ENCODE data around the gene SERINC5.

The SERINC5 gene

GRCh38 chr5:80283360-80283759, 27.5 kb upstream of the SERINC5 start:
- Histone ChIP-seq H3K9me3 (ENCODE audit: insufficient read depth, low read depth, low read length) (no peaks in the 10 kb centered on the region), H3F3A (ENCODE audit: low read depth) (no peaks in the 10 kb centered on the region), H3K4me2 (ENCODE audit: low read depth, low read length, poor library complexity, severe bottlenecking) (no peak overlapping the region), H3K27me3 (ENCODE audit: insufficient read depth, low read length, poor library complexity, severe bottlenecking) (no peaks in the 10 kb centered on the region), H3K36me3 (ENCODE audit: insufficient read depth, low read length) (no peaks in the 10 kb centered on the region), H4K20me1 (ENCODE audit: insufficient read depth, low read length, poor library complexity, severe bottlenecking) (no peaks in the 10 kb centered on the region), H3K79me2 (ENCODE audit: insufficient read depth, low read length) (no peaks in the 10 kb centered on the region), H3K4me1 (ENCODE audit: insufficient read depth, low read length, poor library complexity, severe bottlenecking) (no peaks in the 10 kb centered on the region), H3K9ac (ENCODE audit: low read depth, low read length, poor library complexity, severe bottlenecking) (no peak overlapping the region), H3K4me3 (ENCODE audit: low read length, poor library complexity, severe bottlenecking) (no peak overlapping the region), H2AFZ (ENCODE audit: low read length) (no peak overlapping the region), H3K9me2 (replicated peaks; ENCODE audit: low read depth, low read length) (no peaks in the 10 kb centered on the region)
- TF ChIP-seq CTCF (conservative IDR thresholded peaks at IDR 0.05; ENCODE audit: low read length), result no peak
- TF ChIP-seq EZH2phosphoT487 (IDR thresholded peaks at IDR 0.05; ENCODE audit: borderline replicate concordance), result no peak

GRCh38 chr5:80282054-80282453, 26.2 kb upstream of the SERINC5 start:
- H3K4me1 ChIP-seq (ENCODE audit: insufficient read depth, low read length, poor library complexity, severe bottlenecking), result no peaks in the 10 kb centered on the region
- H2AFZ ChIP-seq (ENCODE audit: low read length), result no peak overlapping the region

GRCh38 chr5:80277191-80277590, 21.3 kb upstream of the SERINC5 start:
- H3K9me2 ChIP-seq (replicated peaks; ENCODE audit: low read depth, low read length), result no peaks in the 10 kb centered on the region
- H4K20me1 ChIP-seq (ENCODE audit: insufficient read depth, low read length, poor library complexity, severe bottlenecking), result no peaks in the 10 kb centered on the region
- no peak overlapping the region for H3K4me2 ChIP-seq (ENCODE audit: low read depth, low read length, poor library complexity, severe bottlenecking)
- TF ChIP-seq CTCF (conservative IDR thresholded peaks at IDR 0.05; ENCODE audit: low read length), result no peak
- no peak for TF ChIP-seq EZH2phosphoT487 (IDR thresholded peaks at IDR 0.05; ENCODE audit: borderline replicate concordance)
- no peaks in the 10 kb centered on the region for H3K27me3 ChIP-seq (ENCODE audit: insufficient read depth, low read length, poor library complexity, severe bottlenecking)
- H2AFZ ChIP-seq (ENCODE audit: low read length), result no peak overlapping the region
- no peaks in the 10 kb centered on the region for H3F3A ChIP-seq (ENCODE audit: low read depth)
- no peaks in the 10 kb centered on the region for H3K9me3 ChIP-seq (ENCODE audit: insufficient read depth, low read depth, low read length)
- H3K36me3 ChIP-seq (ENCODE audit: insufficient read depth, low read length), result no peaks in the 10 kb centered on the region
- no peaks in the 10 kb centered on the region for H3K4me1 ChIP-seq (ENCODE audit: insufficient read depth, low read length, poor library complexity, severe bottlenecking)
- no peak overlapping the region for H3K4me3 ChIP-seq (ENCODE audit: low read length, poor library complexity, severe bottlenecking)
- H3K9ac ChIP-seq (ENCODE audit: low read depth, low read length, poor library complexity, severe bottlenecking), result no peak overlapping the region
- no peaks in the 10 kb centered on the region for H3K79me2 ChIP-seq (ENCODE audit: insufficient read depth, low read length)

More at GRCh38 chr5:80282054-80282453, 26.2 kb upstream of the SERINC5 start:
- TF ChIP-seq EZH2phosphoT487 (IDR thresholded peaks at IDR 0.05; ENCODE audit: borderline replicate concordance), result no peak
- no peak for TF ChIP-seq CTCF (conservative IDR thresholded peaks at IDR 0.05; ENCODE audit: low read length)
- Histone ChIP-seq H3K36me3 (ENCODE audit: insufficient read depth, low read length) (no peaks in the 10 kb centered on the region), H3K9me2 (replicated peaks; ENCODE audit: low read depth, low read length) (no peaks in the 10 kb centered on the region), H3K79me2 (ENCODE audit: insufficient read depth, low read length) (no peaks in the 10 kb centered on the region), H3K4me3 (ENCODE audit: low read length, poor library complexity, severe bottlenecking) (no peak overlapping the region), H3K9ac (ENCODE audit: low read depth, low read length, poor library complexity, severe bottlenecking) (no peak overlapping the region), H3K27me3 (ENCODE audit: insufficient read depth, low read length, poor library complexity, severe bottlenecking) (no peaks in the 10 kb centered on the region), H3F3A (ENCODE audit: low read depth) (no peaks in the 10 kb centered on the region), H4K20me1 (ENCODE audit: insufficient read depth, low read length, poor library complexity, severe bottlenecking) (no peaks in the 10 kb centered on the region), H3K4me2 (ENCODE audit: low read depth, low read length, poor library complexity, severe bottlenecking) (no peak overlapping the region), H3K9me3 (ENCODE audit: insufficient read depth, low read depth, low read length) (no peaks in the 10 kb centered on the region)
